ENCODE results near the gene MAPKAP1. TPM values are rescaled to one million over a fixed set of nuclear protein-coding genes. Genes with fewer than 3 reads are reported as not detected.

The MAPKAP1 gene
- total and polyA plus RNA-seq, 9 of the 15 experiments (the other 6 are each of a cell fraction or from before 2014, with no cell fraction given) = 2.6 to 82.1 (median 61.1) TPM

DNA sequence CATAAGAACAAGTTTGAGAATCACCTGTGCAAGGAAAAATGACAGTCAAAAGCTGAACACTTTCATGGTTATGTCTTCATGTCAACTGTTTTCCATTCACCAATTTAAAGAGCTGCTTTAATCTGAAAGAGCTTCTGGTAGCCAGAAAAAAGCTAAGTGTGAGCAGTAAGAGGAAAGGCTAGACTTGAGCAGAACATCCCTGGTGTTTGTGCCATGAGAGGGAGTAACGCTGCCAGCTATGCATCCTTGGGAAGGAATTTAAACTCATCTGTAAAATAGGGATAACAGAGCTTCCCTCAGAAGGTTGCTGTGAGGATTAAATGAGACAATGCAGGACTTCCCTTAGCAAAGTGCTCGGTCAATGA, 193.7 kb downstream of the MAPKAP1 start (continued):
- TF ChIP-seq, protein P1, sequence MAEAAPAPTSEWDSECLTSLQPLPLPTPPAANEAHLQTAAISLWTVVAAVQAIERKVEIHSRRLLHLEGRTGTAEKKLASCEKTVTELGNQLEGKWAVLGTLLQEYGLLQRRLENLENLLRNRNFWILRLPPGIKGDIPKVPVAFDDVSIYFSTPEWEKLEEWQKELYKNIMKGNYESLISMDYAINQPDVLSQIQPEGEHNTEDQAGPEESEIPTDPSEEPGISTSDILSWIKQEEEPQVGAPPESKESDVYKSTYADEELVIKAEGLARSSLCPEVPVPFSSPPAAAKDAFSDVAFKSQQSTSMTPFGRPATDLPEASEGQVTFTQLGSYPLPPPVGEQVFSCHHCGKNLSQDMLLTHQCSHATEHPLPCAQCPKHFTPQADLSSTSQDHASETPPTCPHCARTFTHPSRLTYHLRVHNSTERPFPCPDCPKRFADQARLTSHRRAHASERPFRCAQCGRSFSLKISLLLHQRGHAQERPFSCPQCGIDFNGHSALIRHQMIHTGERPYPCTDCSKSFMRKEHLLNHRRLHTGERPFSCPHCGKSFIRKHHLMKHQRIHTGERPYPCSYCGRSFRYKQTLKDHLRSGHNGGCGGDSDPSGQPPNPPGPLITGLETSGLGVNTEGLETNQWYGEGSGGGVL (CRISPR knock-in tag; IDR thresholded peaks at IDR 0.05) = no peak
- TF ChIP-seq, protein P2, sequence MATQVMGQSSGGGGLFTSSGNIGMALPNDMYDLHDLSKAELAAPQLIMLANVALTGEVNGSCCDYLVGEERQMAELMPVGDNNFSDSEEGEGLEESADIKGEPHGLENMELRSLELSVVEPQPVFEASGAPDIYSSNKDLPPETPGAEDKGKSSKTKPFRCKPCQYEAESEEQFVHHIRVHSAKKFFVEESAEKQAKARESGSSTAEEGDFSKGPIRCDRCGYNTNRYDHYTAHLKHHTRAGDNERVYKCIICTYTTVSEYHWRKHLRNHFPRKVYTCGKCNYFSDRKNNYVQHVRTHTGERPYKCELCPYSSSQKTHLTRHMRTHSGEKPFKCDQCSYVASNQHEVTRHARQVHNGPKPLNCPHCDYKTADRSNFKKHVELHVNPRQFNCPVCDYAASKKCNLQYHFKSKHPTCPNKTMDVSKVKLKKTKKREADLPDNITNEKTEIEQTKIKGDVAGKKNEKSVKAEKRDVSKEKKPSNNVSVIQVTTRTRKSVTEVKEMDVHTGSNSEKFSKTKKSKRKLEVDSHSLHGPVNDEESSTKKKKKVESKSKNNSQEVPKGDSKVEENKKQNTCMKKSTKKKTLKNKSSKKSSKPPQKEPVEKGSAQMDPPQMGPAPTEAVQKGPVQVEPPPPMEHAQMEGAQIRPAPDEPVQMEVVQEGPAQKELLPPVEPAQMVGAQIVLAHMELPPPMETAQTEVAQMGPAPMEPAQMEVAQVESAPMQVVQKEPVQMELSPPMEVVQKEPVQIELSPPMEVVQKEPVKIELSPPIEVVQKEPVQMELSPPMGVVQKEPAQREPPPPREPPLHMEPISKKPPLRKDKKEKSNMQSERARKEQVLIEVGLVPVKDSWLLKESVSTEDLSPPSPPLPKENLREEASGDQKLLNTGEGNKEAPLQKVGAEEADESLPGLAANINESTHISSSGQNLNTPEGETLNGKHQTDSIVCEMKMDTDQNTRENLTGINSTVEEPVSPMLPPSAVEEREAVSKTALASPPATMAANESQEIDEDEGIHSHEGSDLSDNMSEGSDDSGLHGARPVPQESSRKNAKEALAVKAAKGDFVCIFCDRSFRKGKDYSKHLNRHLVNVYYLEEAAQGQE (IDR thresholded peaks at IDR 0.05; ENCODE audit: borderline replicate concordance) = no peak
- TF ChIP-seq, protein P2 (CRISPR knock-in tag; IDR thresholded peaks at IDR 0.05; ENCODE audit: low read depth) = no peak
- TF ChIP-seq CC2D1A (IDR thresholded peaks at IDR 0.05) (no peak), BRD4 (IDR thresholded peaks at IDR 0.05) (no peak), SMAD3 (CRISPR knock-in tag; conservative IDR thresholded peaks at IDR 0.05) (no peak)

Data from K562 (cell line).